OCI-LY3 (cell line): ENCODE results near the gene CNOT3.
A peak's percentile ranks its signal among the peaks of the same experiment; 100 is the strongest.

Experiments used
- H2AFZ ChIP-seq: fragments of 200-600, 300-600 bp; shearing (Covaris generic); 2 replicates; pipeline ENCODE4 v1.6.0; 2014; ENCODE audit warnings: antibody characterized with exemption, low read depth, low read length
- H3K27ac ChIP-seq: fragments of 200-600, 300-600 bp; sonication (generic); 2 replicates; pipeline ENCODE4 v1.5.1; 2014; ENCODE audit warnings: mild to moderate bottlenecking, low read length, moderate library complexity, mixed read lengths
- H3K27me3 ChIP-seq: fragments of 200-600, 300-600 bp; sonication (generic); 2 replicates; pipeline ENCODE4 v1.6.1; 2014; ENCODE audit warnings: low read depth, low read length, mixed read lengths
- H3K36me3 ChIP-seq: fragments of 200-600, 300-600 bp; sonication (generic); replicated peaks from 2 replicates; pipeline ENCODE3; 2014; ENCODE audit warnings: low read depth, low read length, mixed read lengths
- H3K4me1 ChIP-seq: fragments of 300-600, 200-600 bp; sonication (generic); 2 replicates; pipeline ENCODE4 v1.6.1; 2014; ENCODE audit warnings: low read length, mixed read lengths
- H3K4me2 ChIP-seq: fragments of 200-600, 300-600 bp; sonication (generic); 2 replicates; pipeline ENCODE4 v1.6.1; 2014; ENCODE audit warnings: low read length, mixed read lengths
- H3K4me3 ChIP-seq: fragments of 300-600, 200-600 bp; sonication (generic); 2 replicates; pipeline ENCODE4 v1.5.1; 2014; ENCODE audit warnings: antibody characterized with exemption, mild to moderate bottlenecking, low read length, moderate library complexity
- H3K79me2 ChIP-seq: fragments of 300-600, 200-600 bp; shearing (Covaris generic); 2 replicates; pipeline ENCODE4 v1.6.1; 2014; ENCODE audit warnings: mild to moderate bottlenecking, low read length, mixed read lengths
- H3K9ac ChIP-seq: fragments of 300-600, 200-600 bp; shearing (Covaris generic); 2 replicates; pipeline ENCODE4 v1.6.0; 2014; ENCODE audit warnings: mild to moderate bottlenecking, low read length, moderate library complexity
- H3K9me3 ChIP-seq: fragments of 200-600, 300-600 bp; shearing (Covaris generic); 2 replicates; pipeline ENCODE4 v1.6.1; 2014; ENCODE audit warnings: low read length, mixed read lengths; ENCODE audit not compliant: insufficient read depth
- H4K20me1 ChIP-seq: fragments of 200-600, 300-600 bp; sonication (generic); 2 replicates; pipeline ENCODE4 v1.6.1; 2016; ENCODE audit warnings: low read length, mixed read lengths; ENCODE audit not compliant: insufficient read depth
- EZH2phosphoT487 ChIP-seq: fragments of 200-600 bp; shearing (Covaris generic); IDR thresholded peaks from 2 replicates; pipeline ENCODE4 v1.6.1; 2018; ENCODE audit warnings: antibody characterized with exemption, mixed run types, low read depth
- TF ChIP-seq, protein P1 (sequence below): fragments of 200-600, 300-600 bp; sonication (generic); IDR thresholded peaks from 2 replicates; pipeline ENCODE4 v1.5.1; 2014; ENCODE audit warnings: antibody characterized with exemption, low read length, low read depth

The CNOT3 gene

DNA sequence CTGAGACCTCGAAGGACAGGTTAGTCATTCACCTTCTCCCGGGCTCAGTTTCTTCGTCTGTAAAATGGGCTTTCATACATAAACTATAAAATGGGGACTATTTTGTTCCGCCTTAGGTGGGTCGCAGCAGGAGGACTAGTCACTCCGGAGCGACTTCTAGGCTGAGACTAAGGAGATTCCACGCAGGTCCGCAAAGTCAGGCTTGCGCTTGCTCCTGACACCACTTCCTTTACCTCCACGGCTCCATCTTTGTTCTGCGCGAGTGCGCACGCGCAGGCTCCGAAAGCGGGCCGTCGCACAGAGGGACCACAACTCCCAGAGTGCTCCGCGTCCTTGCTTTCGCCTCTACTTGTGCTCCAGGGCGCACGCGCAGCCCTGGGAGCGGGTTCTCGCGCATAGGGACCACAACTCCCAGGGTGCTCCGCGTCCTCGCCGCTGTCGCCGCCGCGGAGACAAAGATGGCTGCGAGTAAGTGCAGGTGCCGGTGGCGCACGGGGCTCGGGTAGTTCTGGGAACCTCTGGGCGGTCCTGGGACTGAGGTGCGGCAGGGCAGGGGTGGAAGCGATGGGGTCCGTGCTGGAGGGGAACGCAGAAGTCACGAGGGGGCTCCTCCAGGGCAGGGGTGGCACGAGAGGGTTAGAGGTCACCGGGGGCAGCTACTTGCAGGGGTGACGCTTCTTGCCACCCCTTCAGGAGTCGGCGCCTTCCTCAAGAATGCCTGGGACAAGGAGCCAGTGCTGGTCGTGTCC, 35.0 kb upstream of the CNOT3 start, which contains the start of gene NDUFA3:
Gene NDUFA3, plus strand, starts transcription at position 435 of the 749 bp plus-strand sequence. Its CDS starts 24 bp downstream, at position 459.
- H4K20me1 ChIP-seq = no peaks in the 10 kb centered on the region
- peak within 1 kb of the TSS; percentile 91 for H3K4me3 ChIP-seq
- peaks cover 18% of the 10 kb centered on the region for H3K36me3 ChIP-seq
- peaks cover 30% of the 10 kb centered on the region for H3K79me2 ChIP-seq
- peaks cover 6% of the 10 kb centered on the region; the same call in 1 of the 2 replicates for H3K4me1 ChIP-seq
- no peaks in the 10 kb centered on the region for H3K27me3 ChIP-seq
- H3K27ac ChIP-seq = peak within 1 kb of the TSS; percentile 28; the same call in 1 of the 2 replicates
- H3K9me3 ChIP-seq = no peaks in the 10 kb centered on the region
- TF ChIP-seq, protein P1, sequence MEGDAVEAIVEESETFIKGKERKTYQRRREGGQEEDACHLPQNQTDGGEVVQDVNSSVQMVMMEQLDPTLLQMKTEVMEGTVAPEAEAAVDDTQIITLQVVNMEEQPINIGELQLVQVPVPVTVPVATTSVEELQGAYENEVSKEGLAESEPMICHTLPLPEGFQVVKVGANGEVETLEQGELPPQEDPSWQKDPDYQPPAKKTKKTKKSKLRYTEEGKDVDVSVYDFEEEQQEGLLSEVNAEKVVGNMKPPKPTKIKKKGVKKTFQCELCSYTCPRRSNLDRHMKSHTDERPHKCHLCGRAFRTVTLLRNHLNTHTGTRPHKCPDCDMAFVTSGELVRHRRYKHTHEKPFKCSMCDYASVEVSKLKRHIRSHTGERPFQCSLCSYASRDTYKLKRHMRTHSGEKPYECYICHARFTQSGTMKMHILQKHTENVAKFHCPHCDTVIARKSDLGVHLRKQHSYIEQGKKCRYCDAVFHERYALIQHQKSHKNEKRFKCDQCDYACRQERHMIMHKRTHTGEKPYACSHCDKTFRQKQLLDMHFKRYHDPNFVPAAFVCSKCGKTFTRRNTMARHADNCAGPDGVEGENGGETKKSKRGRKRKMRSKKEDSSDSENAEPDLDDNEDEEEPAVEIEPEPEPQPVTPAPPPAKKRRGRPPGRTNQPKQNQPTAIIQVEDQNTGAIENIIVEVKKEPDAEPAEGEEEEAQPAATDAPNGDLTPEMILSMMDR = no peak
- no peak for TF ChIP-seq EZH2phosphoT487
- H3K4me2 ChIP-seq = peak within 1 kb of the TSS; percentile 99
- peak within 1 kb of the TSS; percentile 74 for H3K9ac ChIP-seq
- H2AFZ ChIP-seq = peak within 1 kb of the TSS; percentile 90

DNA sequence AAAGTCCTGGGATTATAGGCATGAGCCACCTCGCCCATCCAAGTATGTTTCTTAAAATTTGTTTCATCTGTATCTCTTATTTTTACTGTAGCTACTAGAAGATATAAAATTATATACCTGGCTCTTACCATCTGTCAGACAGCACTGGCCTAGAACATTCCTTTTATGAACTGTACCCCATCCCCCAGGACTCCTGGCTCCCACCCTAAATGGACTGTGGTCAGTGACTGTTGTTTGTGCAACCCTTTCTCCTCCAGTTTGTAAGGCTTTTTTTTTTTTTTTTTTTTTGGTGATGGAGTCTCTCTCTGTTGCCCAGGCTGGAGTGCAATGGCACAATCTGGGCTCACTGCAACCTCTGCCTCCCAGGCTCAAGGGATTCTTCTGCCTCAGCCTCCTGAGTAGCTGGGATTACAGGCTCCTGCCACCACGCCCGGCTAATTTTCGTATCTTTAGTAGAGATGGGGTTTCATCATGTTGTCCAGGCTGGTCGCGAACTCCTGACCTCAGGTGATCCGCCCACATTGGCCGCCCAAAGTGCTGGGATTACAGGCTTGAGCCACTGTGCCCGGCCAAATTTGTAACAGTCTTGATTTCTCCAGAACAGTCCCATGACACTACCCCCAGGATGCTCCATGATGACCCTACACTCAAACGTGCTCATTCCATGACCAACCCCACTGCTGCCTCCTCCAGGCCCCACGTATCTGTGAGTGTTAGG, 32.4 kb upstream of the CNOT3 start:
- Histone ChIP-seq H3K36me3 (peaks cover 40% of the 10 kb centered on the region), H3K4me1 (peaks cover 6% of the 10 kb centered on the region; the same call in 1 of the 2 replicates), H3K27me3 (no peaks in the 10 kb centered on the region), H3K4me2 (no peak overlapping the region), H3K79me2 (peaks cover 30% of the 10 kb centered on the region), H3K27ac (no peak overlapping the region), H3K9me3 (no peaks in the 10 kb centered on the region), H3K9ac (no peak overlapping the region), H2AFZ (no peak overlapping the region), H4K20me1 (no peaks in the 10 kb centered on the region), H3K4me3 (no peak overlapping the region)
- TF ChIP-seq EZH2phosphoT487 = no peak
- TF ChIP-seq, protein P1 = no peak

DNA sequence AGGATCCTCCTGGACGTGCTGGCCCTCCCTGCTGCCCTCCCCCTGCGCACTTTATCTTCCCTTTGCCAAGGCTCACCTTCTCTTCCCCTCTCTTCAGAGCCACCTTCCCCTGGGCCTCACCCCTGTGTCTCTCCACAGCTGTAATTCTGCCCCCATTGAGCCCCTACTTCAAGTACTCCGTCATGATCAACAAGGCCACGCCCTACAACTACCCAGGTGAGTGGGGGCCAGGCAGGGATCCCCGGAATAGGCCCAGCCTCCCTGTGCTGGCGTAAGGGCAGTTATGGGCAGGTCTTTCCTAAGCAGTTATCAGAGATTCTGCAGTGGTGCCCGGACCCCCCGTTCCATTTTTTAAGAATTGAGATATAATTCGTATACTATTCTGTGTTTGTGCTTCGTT, 31.8 kb upstream of the CNOT3 start:
- TF ChIP-seq, protein P1 = no peak
- no peak for TF ChIP-seq EZH2phosphoT487
- no peak overlapping the region for H3K4me2 ChIP-seq
- peaks cover 45% of the 10 kb centered on the region for H3K36me3 ChIP-seq
- H3K27ac ChIP-seq = no peak overlapping the region
- H4K20me1 ChIP-seq = no peaks in the 10 kb centered on the region
- H3K4me1 ChIP-seq = peaks cover 6% of the 10 kb centered on the region; the same call in 1 of the 2 replicates
- H3K79me2 ChIP-seq = peaks cover 30% of the 10 kb centered on the region
- no peaks in the 10 kb centered on the region for H3K27me3 ChIP-seq
- no peak overlapping the region for H2AFZ ChIP-seq
- no peak overlapping the region for H3K9ac ChIP-seq
- no peak overlapping the region for H3K4me3 ChIP-seq
- H3K9me3 ChIP-seq = no peaks in the 10 kb centered on the region

DNA sequence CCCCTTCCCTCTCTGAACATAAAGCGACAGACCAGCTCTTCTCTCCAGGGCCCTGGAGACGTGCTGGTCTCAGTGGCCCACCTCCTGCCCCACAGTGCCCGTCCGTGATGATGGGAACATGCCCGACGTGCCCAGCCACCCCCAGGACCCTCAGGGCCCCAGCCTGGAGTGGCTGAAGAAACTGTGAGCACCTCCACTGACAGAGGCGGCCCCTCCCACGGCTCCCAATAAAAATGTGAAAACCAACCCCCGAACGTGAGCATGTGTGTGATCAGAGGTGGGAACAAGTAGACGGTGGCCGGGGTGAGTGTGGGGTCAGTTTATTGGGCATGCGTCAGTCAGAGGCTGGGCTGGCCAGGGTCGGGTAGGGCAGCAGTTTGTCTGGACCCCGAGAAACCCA, 30.8 kb upstream of the CNOT3 start:
- no peak overlapping the region for H2AFZ ChIP-seq
- H3K36me3 ChIP-seq = peaks cover 46% of the 10 kb centered on the region
- H3K27ac ChIP-seq = no peak overlapping the region
- peaks cover 6% of the 10 kb centered on the region; the same call in 1 of the 2 replicates for H3K4me1 ChIP-seq
- TF ChIP-seq, protein P1 = no peak
- TF ChIP-seq EZH2phosphoT487 = no peak
- H3K9me3 ChIP-seq = no peaks in the 10 kb centered on the region
- H3K79me2 ChIP-seq = peaks cover 30% of the 10 kb centered on the region
- no peaks in the 10 kb centered on the region for H3K27me3 ChIP-seq
- H3K9ac ChIP-seq = no peak overlapping the region
- H4K20me1 ChIP-seq = no peaks in the 10 kb centered on the region
- H3K4me2 ChIP-seq = no peak overlapping the region
- no peak overlapping the region for H3K4me3 ChIP-seq
